HepG2 (cell line): ENCODE measurements around the gene COL4A2. TPM values are rescaled to one million over a fixed set of nuclear protein-coding genes. Genes with fewer than 3 reads are reported as not detected.

Experiments used
- HDAC1 ChIP-seq: sonication (generic); formaldehyde crosslinking; IDR thresholded peaks from 2 replicates; pipeline ENCODE4 v1.5.1; 2020; ENCODE audit warnings: mild to moderate bottlenecking, missing genetic modification reagents
- KAT7 ChIP-seq: IDR thresholded peaks from 2 replicates; pipeline ENCODE4 v1.6.1; 2018; ENCODE audit warnings: borderline replicate concordance, missing compliant biosample characterization
- MED1 ChIP-seq: sonication (generic); formaldehyde crosslinking; IDR thresholded peaks from 2 replicates; pipeline ENCODE4 v1.4.0; 2020; ENCODE audit warnings: missing genetic modification reagents
- MXI1 ChIP-seq: IDR thresholded peaks from 3 replicates; pipeline ENCODE4 v1.6.1; 2012; ENCODE audit warnings: low read depth, low read length, inconsistent platforms, borderline replicate concordance
- ZSCAN29 ChIP-seq: sonication (generic); formaldehyde crosslinking; conservative IDR thresholded peaks from 2 replicates; pipeline ENCODE4 v1.4.0; 2020; ENCODE audit warnings: mild to moderate bottlenecking, missing genetic modification reagents
- polyA plus RNA-seq, 8 experiments: library from polyadenylated mRNA; depleted of rRNA in 3 of 8; stranded (reverse) in 7 of 8; unstranded in 1 of 8; fragments of >200 nt; fragmentation: Illumina TruSeq in 4 of 8; extraction: Trizol in 4 of 8; gene quantifications; 2 replicates each; pipeline versions ENCODE4 v1.2.1 to v1.2.3, GENCODE V29; 2011 to 2016; ENCODE audit warnings: low read depth in 4 of 8, missing spikeins in 1 of 8, mixed read lengths in 1 of 8; ENCODE audit not compliant: insufficient read depth in 1 of 8
- total RNA-seq, 5 experiments: library from RNA; depleted of rRNA; stranded (reverse); fragments of >200 nt; fragmentation: Illumina TruSeq; extraction: Trizol; gene quantifications; 2 replicates each; pipeline ENCODE4 v1.2.3, GENCODE V29; 2016; ENCODE audit warnings: low read depth in 1 of 5
- TF ChIP-seq, protein P1 (sequence below): sonication (generic); formaldehyde crosslinking; conservative IDR thresholded peaks from 2 replicates; pipeline ENCODE4 v1.8.1; 2023; ENCODE audit warnings: missing genetic modification reagents
- TF ChIP-seq, protein P2 (sequence below): sonication (generic); formaldehyde crosslinking; IDR thresholded peaks from 2 replicates; pipeline ENCODE4 v1.4.0; 2020; ENCODE audit warnings: mild to moderate bottlenecking, missing genetic modification reagents
- TF ChIP-seq, protein P3 (sequence below): sonication (generic); formaldehyde crosslinking; IDR thresholded peaks from 2 replicates; pipeline ENCODE4 v1.4.0; 2020; ENCODE audit warnings: low read depth, mild to moderate bottlenecking, missing genetic modification reagents
- TF ChIP-seq, protein P4 (sequence below): sonication (generic); formaldehyde crosslinking; IDR thresholded peaks from 2 replicates; pipeline ENCODE4 v1.8.1; 2023; ENCODE audit warnings: mild to moderate bottlenecking, inconsistent platforms, moderate library complexity, missing genetic modification reagents, borderline replicate concordance
- TF ChIP-seq, protein P5 (sequence below): sonication (generic); formaldehyde crosslinking; IDR thresholded peaks from 2 replicates; pipeline ENCODE4 v1.4.0; 2020; ENCODE audit warnings: missing genetic modification reagents

Gene COL4A2
- total and polyA plus RNA-seq, 2 of the 13 experiments (the other 11 are each of a cell fraction or from before 2014, with no cell fraction given), result 0.22 to 1.9 TPM

DNA sequence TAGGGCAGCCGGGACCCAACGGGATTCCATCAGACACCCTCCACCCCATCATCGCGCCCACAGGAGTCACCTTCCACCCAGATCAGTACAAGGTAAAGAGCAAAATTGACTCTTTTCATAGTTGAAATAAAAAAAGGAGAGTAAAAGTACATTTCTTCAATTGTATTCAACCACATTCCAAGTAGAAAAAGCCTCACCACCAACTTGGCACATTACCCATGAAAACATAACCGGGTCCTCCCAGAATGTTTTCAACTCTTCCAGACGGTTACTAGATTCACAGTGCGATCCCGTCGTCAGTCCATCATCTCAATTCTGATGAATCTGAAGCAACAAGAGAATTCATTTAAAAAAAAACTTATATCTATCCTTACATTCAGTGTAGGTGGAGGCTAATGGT, 129.2 kb downstream of the COL4A2 start (continued):
- TF ChIP-seq, protein P1, sequence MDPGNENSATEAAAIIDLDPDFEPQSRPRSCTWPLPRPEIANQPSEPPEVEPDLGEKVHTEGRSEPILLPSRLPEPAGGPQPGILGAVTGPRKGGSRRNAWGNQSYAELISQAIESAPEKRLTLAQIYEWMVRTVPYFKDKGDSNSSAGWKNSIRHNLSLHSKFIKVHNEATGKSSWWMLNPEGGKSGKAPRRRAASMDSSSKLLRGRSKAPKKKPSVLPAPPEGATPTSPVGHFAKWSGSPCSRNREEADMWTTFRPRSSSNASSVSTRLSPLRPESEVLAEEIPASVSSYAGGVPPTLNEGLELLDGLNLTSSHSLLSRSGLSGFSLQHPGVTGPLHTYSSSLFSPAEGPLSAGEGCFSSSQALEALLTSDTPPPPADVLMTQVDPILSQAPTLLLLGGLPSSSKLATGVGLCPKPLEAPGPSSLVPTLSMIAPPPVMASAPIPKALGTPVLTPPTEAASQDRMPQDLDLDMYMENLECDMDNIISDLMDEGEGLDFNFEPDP, result no peak
- no peak for TF ChIP-seq KAT7 (CRISPR knock-in tag)
- TF ChIP-seq, protein P2, sequence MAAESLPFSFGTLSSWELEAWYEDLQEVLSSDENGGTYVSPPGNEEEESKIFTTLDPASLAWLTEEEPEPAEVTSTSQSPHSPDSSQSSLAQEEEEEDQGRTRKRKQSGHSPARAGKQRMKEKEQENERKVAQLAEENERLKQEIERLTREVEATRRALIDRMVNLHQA (CRISPR knock-in tag), result no peak
- no peak for TF ChIP-seq ZSCAN29 (CRISPR knock-in tag)
- TF ChIP-seq, protein P3, sequence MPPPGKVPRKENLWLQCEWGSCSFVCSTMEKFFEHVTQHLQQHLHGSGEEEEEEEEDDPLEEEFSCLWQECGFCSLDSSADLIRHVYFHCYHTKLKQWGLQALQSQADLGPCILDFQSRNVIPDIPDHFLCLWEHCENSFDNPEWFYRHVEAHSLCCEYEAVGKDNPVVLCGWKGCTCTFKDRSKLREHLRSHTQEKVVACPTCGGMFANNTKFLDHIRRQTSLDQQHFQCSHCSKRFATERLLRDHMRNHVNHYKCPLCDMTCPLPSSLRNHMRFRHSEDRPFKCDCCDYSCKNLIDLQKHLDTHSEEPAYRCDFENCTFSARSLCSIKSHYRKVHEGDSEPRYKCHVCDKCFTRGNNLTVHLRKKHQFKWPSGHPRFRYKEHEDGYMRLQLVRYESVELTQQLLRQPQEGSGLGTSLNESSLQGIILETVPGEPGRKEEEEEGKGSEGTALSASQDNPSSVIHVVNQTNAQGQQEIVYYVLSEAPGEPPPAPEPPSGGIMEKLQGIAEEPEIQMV (CRISPR knock-in tag), result no peak
- TF ChIP-seq, protein P4, sequence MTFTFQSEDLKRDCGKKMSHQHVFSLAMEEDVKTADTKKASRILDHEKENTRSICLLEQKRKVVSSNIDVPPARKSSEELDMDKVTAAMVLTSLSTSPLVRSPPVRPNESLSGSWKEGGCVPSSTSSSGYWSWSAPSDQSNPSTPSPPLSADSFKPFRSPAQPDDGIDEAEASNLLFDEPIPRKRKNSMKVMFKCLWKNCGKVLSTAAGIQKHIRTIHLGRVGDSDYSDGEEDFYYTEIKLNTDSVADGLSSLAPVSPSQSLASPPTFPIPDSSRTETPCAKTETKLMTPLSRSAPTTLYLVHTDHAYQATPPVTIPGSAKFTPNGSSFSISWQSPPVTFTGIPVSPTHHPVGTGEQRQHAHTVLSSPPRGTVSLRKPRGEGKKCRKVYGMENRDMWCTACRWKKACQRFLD (CRISPR knock-in tag), result no peak
- TF ChIP-seq, protein P5, sequence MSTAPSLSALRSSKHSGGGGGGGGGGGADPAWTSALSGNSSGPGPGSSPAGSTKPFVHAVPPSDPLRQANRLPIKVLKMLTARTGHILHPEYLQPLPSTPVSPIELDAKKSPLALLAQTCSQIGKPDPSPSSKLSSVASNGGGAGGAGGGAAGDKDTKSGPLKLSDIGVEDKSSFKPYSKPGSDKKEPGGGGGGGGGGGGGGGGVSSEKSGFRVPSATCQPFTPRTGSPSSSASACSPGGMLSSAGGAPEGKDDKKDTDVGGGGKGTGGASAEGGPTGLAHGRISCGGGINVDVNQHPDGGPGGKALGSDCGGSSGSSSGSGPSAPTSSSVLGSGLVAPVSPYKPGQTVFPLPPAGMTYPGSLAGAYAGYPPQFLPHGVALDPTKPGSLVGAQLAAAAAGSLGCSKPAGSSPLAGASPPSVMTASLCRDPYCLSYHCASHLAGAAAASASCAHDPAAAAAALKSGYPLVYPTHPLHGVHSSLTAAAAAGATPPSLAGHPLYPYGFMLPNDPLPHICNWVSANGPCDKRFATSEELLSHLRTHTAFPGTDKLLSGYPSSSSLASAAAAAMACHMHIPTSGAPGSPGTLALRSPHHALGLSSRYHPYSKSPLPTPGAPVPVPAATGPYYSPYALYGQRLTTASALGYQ, result no peak
- no peak for TF ChIP-seq MXI1
- no peak for TF ChIP-seq HDAC1
- TF ChIP-seq MED1 (CRISPR knock-in tag), result no peak
